HG02610 (cell line): ENCODE measurements around the gene CAPN12.

Experiments
- ATAC-seq: cut with Tn5 transposase; IDR thresholded peaks from one replicate; pipeline ENCODE4 v1.9.1; 2021; ENCODE audit warnings: mild to moderate bottlenecking, moderate library complexity; ENCODE audit not compliant: unreplicated experiment

The CAPN12 gene

DNA sequence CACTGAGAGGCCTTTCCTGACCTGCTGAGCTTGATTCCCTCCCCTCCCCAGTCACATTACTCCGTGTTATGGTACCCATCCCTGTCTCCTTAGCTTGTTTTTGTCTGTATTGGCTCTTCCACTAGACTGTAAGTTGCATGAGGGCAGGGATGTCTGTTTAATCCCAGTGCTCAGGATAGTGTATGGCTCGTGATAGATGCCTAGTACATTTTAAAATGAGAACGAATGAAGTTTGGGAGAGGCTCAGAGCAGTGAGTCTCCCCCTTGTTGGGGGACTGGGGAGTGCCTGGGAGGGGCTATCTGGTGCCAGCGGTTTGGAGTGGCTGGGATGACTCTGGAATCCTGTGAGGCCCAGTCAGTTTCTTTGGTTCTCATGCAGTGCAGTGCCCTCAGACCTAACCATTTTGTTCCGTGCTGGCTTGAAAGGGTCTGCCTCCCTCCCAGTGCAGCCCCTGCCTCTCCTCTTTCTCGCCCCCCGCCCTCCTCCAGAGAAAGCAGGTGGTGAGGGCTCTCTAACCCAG lies 61.3 kb downstream of the CAPN12 start:
- no peak for ATAC-seq

DNA sequence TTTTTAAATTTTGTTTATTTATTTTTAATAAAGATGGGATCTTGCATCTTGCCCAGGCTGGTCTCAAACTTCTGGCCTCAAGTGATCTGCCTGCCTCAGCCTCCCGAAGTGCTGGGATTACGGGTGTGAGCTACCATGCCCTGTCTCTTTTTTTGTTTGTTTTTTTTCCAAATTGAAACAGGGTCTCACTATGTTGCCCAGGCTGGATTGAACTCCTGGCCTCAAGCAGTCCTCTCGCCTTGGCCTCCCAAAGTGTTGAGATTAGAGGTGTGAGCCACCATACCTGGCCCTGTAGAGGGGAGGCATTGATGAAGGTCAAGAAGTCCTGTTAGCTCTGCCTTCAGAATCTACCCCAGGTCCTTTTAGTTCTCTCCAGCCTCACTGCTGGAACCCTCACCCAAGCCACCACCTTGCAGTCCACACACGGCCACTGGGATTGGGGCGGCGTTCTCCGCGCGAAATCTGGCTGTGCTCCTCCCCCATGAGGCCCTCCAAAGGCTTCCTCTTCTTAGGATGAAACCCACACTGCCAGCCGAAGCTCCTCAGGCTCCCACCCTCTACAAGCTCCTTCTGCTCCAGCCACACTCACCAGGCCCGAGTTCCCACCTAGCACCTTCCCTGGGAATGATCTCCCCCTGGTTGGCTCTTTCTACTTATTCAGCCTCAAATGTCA lies 61.9 kb downstream of the CAPN12 start:
- ATAC-seq: no peak
